Fibroblast of skin of left quadriceps (primary cell): ENCODE data around the gene HES5.
"Not testable (repeated sequence)": the region's sequence is repeated elsewhere in the genome, so short reads cannot be mapped to it uniquely, and the experiment has no call there.

Experiments
- DNase-seq, 2 experiments: peaks; one replicate each; pipeline ENCODE4 v3.0.0-alpha.2; 2013; ENCODE audit warnings: low read depth in 2 of 2

HES5 gene

GRCh38 chr1:2560299-2561073, 30.4 kb upstream of the HES5 start:
- no peak for DNase-seq

DNA sequence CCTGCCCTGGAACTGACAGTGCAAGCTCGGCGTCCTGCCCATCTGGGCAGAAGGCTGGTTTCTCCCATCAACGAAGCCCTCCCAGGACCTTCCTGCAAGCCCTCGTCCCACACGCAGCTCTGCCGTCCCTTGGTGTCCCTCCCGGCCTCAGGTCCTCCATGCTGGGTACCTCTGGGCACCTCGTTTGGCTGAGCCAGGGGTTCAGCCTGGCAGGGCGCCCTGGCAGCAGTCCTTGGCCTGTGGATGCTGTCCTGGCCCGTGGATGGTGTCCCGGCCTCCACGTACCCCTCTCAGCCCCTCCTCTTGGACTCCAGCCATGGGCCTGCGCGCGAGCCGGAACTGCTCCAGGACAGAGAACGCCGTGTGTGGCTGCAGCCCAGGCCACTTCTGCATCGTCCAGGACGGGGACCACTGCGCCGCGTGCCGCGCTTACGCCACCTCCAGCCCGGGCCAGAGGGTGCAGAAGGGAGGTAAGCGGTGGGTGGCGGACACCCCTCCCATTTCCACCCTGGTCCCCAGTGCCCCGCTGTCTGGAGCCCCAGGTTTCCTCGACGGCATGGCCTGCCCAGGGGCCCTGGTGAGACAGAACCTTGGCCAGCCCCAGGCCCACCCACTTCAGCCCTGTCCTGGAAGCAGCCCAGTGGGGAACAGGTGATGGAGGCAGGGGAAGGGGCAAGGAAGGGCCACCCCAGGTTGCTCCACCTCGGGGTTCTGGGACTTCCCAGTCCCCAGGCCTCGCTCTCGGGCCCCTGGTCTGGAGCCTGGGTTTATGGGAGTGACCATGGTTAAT, 29.6 kb upstream of the HES5 start:
- no peak for DNase-seq

GRCh38 chr1:2558861-2559260, 28.8 kb upstream of the HES5 start:
- no peak for DNase-seq

DNA sequence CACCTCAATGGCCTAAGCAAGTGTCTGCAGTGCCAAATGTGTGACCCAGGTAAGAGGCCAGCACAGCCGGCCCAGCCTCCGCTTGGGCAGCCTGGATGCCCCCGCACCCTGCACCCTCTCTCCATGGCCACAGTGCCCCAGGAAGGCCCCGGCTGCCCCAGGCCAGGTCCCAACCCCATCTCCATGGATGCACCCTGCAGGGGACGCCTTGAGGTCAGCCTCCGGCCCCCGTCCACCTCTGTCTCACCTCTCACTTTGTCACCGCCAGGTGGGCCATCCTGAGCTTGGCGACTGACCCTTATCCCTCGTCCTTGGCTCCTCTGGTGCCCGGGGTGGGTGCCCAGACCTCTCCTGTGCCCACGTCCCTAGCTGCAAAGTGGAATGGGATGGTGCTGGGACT, 28.4 kb upstream of the HES5 start:
- no peak for DNase-seq

GRCh38 chr1:2557482-2558400, 27.7 kb upstream of the HES5 start:
- no peak for DNase-seq

GRCh38 chr1:2556678-2557481, 26.8 kb upstream of the HES5 start:
- no peak for DNase-seq

DNA sequence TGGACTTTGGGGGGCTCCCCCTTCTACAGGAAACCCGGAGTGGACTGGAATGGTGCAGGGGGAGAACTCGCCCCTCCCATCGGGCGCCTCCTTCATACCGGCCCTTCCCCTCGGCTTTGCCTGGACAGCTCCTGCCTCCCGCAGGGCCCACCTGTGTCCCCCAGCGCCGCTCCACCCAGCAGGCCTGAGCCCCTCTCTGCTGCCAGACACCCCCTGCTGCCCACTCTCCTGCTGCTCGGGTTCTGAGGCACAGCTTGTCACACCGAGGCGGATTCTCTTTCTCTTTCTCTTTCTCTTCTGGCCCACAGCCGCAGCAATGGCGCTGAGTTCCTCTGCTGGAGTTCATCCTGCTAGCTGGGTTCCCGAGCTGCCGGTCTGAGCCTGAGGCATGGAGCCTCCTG, 26.2 kb upstream of the HES5 start, which contains the start of gene TNFRSF14:
TSS of gene TNFRSF14 (plus strand) at position 95 of the 401 bp plus-strand sequence. CDS start at position 389, 294 bp downstream.
- no peak for DNase-seq

- DNase-seq = no peak
Observed at GRCh38 chr1:2555634-2556276, 25.7 kb upstream of the HES5 start.

GRCh38 chr1:2554621-2555387, 24.7 kb upstream of the HES5 start:
- DNase-seq = no peak

- DNase-seq = no peak
Observed at GRCh38 chr1:2553871-2554620, 24.0 kb upstream of the HES5 start.

GRCh38 chr1:2553076-2553475, 23.0 kb upstream of the HES5 start:
- DNase-seq = not testable (repeated sequence)

DNA sequence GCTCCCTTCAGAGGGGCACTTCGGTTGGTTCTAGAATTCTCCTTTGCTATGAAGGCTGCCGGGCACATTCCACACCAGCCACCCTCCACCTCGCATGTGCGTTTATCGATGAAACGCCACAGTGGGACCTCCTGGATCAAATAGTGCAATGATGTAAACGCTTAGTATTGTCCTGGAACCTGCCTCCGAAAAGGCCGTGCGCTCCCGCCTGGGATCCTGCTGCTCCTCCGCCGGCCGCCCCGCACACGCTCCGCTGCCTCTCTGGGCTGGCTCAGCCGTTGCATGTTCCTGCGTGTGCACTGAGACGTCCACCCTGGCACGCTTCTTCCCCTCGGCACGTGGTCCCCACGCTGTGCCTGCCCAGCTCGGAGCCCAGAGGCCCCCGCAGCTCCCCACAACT, 22.1 kb upstream of the HES5 start:
- DNase-seq = no peak

- DNase-seq = not testable (repeated sequence)
Observed at GRCh38 chr1:2551544-2551943, 21.5 kb upstream of the HES5 start.

DNA sequence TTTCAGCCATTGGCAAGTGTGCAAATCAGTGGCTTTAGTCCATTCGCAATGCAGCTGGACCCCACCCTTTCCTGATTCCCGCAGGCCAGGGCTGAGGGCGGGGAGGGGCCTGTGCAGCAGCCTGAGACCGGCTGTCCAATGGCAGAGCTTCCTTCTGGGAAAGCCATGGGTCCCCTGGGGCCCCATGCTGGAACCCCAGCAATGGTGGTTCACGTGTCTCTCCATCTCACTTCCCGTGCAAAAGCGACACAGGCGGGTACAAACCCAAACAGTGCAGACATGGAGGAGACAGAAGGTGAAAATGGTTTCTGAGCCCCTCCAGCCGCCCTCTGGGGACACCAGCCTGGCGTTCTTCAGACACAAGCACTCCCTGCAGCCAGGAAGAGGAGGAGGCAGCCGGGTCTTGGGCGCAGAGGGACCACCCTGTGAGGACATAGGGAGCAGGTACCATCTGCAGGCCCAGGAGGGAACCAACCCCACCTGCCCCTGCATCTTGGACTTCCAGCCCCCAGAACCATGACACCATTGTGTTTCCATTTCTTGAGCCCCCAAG, 20.3 kb upstream of the HES5 start:
- DNase-seq = not testable (repeated sequence)

GRCh38 chr1:2549367-2550029, 19.4 kb upstream of the HES5 start:
- not testable (repeated sequence) for DNase-seq

DNA sequence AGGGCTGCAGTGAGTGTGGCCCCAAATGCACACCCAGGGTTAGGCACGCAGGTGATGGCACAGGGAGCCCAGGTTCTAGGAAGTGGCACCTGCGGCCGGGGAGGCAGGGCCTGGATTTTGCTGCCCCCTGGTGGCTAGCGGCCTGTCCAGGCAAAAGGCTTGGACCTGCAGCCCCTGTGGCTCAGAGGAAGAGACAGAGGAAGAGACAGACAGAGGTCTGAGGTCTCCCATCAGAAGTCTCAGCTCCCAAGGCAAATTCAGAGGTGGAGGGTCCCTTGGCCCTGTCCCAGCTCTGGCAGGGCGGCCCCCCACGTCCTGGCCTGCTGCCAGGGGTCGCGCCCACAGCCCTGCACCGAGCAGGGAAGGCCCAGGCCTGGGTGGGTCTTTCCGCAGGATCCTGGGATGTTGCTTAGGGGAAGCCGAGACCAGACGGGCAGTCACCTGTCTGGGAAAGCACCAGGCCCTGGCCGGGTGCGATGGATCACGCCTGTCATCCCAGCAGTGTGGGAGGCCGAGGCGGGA, 18.1 kb upstream of the HES5 start:
- DNase-seq = no peak

- DNase-seq = no peak
Observed at GRCh38 chr1:2547210-2548067, 17.4 kb upstream of the HES5 start.
